Measurements from ENCODE around the gene DDT.
"Not testable (repeated sequence)": the region's sequence is repeated elsewhere in the genome, so short reads cannot be mapped to it uniquely, and the experiment has no call there.

The DDT gene

DNA sequence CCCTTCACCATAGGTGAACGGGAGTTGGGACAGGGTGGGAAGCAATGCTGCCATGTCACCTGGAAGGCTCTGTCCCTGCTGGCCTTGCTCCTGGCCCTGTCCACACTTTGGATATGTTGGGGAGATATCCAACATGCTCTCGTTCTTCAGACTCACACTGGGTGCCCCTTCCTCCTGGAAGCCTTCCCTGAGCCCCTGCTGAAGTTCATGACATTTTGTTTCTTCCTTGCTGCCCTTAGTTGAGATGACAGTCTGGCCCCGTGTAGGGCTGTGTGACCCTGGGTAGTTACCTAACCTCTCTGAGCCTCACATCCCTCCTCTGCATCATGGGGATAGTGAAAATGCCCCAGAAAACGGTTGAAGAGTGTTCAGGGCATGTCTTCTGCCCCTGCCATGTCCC lies 20.8 kb downstream of the DDT start:
- not testable (repeated sequence) for H3K4me3 ChIP-seq (ENCODE audit: low read depth, low read length, poor library complexity, severe bottlenecking); H4K20me1 ChIP-seq (ENCODE audit: insufficient read depth, low read length); H3K9me3 ChIP-seq (ENCODE audit: low read length); H2AFZ ChIP-seq (ENCODE audit: low read length); H3K27me3 ChIP-seq (ENCODE audit: insufficient read depth, low read length); H3K36me3 ChIP-seq (ENCODE audit: insufficient read depth, low read length); H3K9ac ChIP-seq (ENCODE audit: low read length); H3K79me2 ChIP-seq (ENCODE audit: insufficient read depth, low read length); H3K9me2 ChIP-seq (ENCODE audit: low read depth, low read length); H3F3A ChIP-seq (ENCODE audit: insufficient read depth, low read length); H3K4me1 ChIP-seq (ENCODE audit: insufficient read depth, low read length, severe bottlenecking); H3K27ac ChIP-seq (ENCODE audit: low read depth, low read length, poor library complexity, severe bottlenecking); H3K4me2 ChIP-seq (ENCODE audit: low read length)
- TF ChIP-seq, protein P1, sequence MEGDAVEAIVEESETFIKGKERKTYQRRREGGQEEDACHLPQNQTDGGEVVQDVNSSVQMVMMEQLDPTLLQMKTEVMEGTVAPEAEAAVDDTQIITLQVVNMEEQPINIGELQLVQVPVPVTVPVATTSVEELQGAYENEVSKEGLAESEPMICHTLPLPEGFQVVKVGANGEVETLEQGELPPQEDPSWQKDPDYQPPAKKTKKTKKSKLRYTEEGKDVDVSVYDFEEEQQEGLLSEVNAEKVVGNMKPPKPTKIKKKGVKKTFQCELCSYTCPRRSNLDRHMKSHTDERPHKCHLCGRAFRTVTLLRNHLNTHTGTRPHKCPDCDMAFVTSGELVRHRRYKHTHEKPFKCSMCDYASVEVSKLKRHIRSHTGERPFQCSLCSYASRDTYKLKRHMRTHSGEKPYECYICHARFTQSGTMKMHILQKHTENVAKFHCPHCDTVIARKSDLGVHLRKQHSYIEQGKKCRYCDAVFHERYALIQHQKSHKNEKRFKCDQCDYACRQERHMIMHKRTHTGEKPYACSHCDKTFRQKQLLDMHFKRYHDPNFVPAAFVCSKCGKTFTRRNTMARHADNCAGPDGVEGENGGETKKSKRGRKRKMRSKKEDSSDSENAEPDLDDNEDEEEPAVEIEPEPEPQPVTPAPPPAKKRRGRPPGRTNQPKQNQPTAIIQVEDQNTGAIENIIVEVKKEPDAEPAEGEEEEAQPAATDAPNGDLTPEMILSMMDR (IDR thresholded peaks at IDR 0.05; ENCODE audit: low read length): 0 out of 2 replicates have a peak, but pooled peaks have one; percentile 15

- H3K4me1 ChIP-seq (ENCODE audit: insufficient read depth, low read length, severe bottlenecking); H3K9me2 ChIP-seq (ENCODE audit: low read depth, low read length); H4K20me1 ChIP-seq (ENCODE audit: insufficient read depth, low read length); H3K27me3 ChIP-seq (ENCODE audit: insufficient read depth, low read length); H3K9me3 ChIP-seq (ENCODE audit: low read length); H2AFZ ChIP-seq (ENCODE audit: low read length); H3F3A ChIP-seq (ENCODE audit: insufficient read depth, low read length); H3K9ac ChIP-seq (ENCODE audit: low read length); H3K79me2 ChIP-seq (ENCODE audit: insufficient read depth, low read length); H3K36me3 ChIP-seq (ENCODE audit: insufficient read depth, low read length); H3K4me2 ChIP-seq (ENCODE audit: low read length); H3K27ac ChIP-seq (ENCODE audit: low read depth, low read length, poor library complexity, severe bottlenecking); H3K4me3 ChIP-seq (ENCODE audit: low read depth, low read length, poor library complexity, severe bottlenecking): not testable (repeated sequence)
- TF ChIP-seq, protein P1 (IDR thresholded peaks at IDR 0.05; ENCODE audit: low read length): peak; percentile 37
Observed at GRCh38 chr22:23952794-23953405, 21.3 kb downstream of the DDT start.

- H3K4me1 ChIP-seq (ENCODE audit: insufficient read depth, low read length, severe bottlenecking); H3K36me3 ChIP-seq (ENCODE audit: insufficient read depth, low read length); H3K4me2 ChIP-seq (ENCODE audit: low read length); H3K9me2 ChIP-seq (ENCODE audit: low read depth, low read length); H3K79me2 ChIP-seq (ENCODE audit: insufficient read depth, low read length); H4K20me1 ChIP-seq (ENCODE audit: insufficient read depth, low read length); H3K9me3 ChIP-seq (ENCODE audit: low read length); H3K27ac ChIP-seq (ENCODE audit: low read depth, low read length, poor library complexity, severe bottlenecking); H3K4me3 ChIP-seq (ENCODE audit: low read depth, low read length, poor library complexity, severe bottlenecking); H3F3A ChIP-seq (ENCODE audit: insufficient read depth, low read length); H3K9ac ChIP-seq (ENCODE audit: low read length); H2AFZ ChIP-seq (ENCODE audit: low read length); H3K27me3 ChIP-seq (ENCODE audit: insufficient read depth, low read length): not testable (repeated sequence)
Observed at GRCh38 chr22:23951383-23951782, 22.9 kb downstream of the DDT start.

- not testable (repeated sequence) for H3F3A ChIP-seq (ENCODE audit: insufficient read depth, low read length); H3K9me2 ChIP-seq (ENCODE audit: low read depth, low read length); H2AFZ ChIP-seq (ENCODE audit: low read length); H3K4me3 ChIP-seq (ENCODE audit: low read depth, low read length, poor library complexity, severe bottlenecking); H3K4me1 ChIP-seq (ENCODE audit: insufficient read depth, low read length, severe bottlenecking); H3K9me3 ChIP-seq (ENCODE audit: low read length); H3K79me2 ChIP-seq (ENCODE audit: insufficient read depth, low read length); H3K27ac ChIP-seq (ENCODE audit: low read depth, low read length, poor library complexity, severe bottlenecking); H3K36me3 ChIP-seq (ENCODE audit: insufficient read depth, low read length); H3K27me3 ChIP-seq (ENCODE audit: insufficient read depth, low read length); H4K20me1 ChIP-seq (ENCODE audit: insufficient read depth, low read length); H3K4me2 ChIP-seq (ENCODE audit: low read length); H3K9ac ChIP-seq (ENCODE audit: low read length)
Observed at GRCh38 chr22:23949764-23950163, 24.5 kb downstream of the DDT start.

GRCh38 chr22:23947391-23947790 lies 26.9 kb downstream of the DDT start:
- H3K79me2 ChIP-seq (ENCODE audit: insufficient read depth, low read length); H3K4me3 ChIP-seq (ENCODE audit: low read depth, low read length, poor library complexity, severe bottlenecking); H3K27ac ChIP-seq (ENCODE audit: low read depth, low read length, poor library complexity, severe bottlenecking); H3F3A ChIP-seq (ENCODE audit: insufficient read depth, low read length); H3K4me1 ChIP-seq (ENCODE audit: insufficient read depth, low read length, severe bottlenecking); H3K9me3 ChIP-seq (ENCODE audit: low read length); H4K20me1 ChIP-seq (ENCODE audit: insufficient read depth, low read length); H3K9me2 ChIP-seq (ENCODE audit: low read depth, low read length); H3K9ac ChIP-seq (ENCODE audit: low read length); H3K27me3 ChIP-seq (ENCODE audit: insufficient read depth, low read length); H3K4me2 ChIP-seq (ENCODE audit: low read length); H2AFZ ChIP-seq (ENCODE audit: low read length); H3K36me3 ChIP-seq (ENCODE audit: insufficient read depth, low read length): not testable (repeated sequence)

- H2AFZ ChIP-seq (ENCODE audit: low read length); H3K36me3 ChIP-seq (ENCODE audit: insufficient read depth, low read length); H3K79me2 ChIP-seq (ENCODE audit: insufficient read depth, low read length); H3K4me1 ChIP-seq (ENCODE audit: insufficient read depth, low read length, severe bottlenecking); H3K9ac ChIP-seq (ENCODE audit: low read length); H3K4me3 ChIP-seq (ENCODE audit: low read depth, low read length, poor library complexity, severe bottlenecking); H4K20me1 ChIP-seq (ENCODE audit: insufficient read depth, low read length); H3F3A ChIP-seq (ENCODE audit: insufficient read depth, low read length); H3K9me3 ChIP-seq (ENCODE audit: low read length); H3K27ac ChIP-seq (ENCODE audit: low read depth, low read length, poor library complexity, severe bottlenecking); H3K27me3 ChIP-seq (ENCODE audit: insufficient read depth, low read length); H3K4me2 ChIP-seq (ENCODE audit: low read length); H3K9me2 ChIP-seq (ENCODE audit: low read depth, low read length): not testable (repeated sequence)
Observed at GRCh38 chr22:23940166-23940565, 34.1 kb downstream of the DDT start.

Measured in OCI-LY1 (cell line).